Measurements from ENCODE around the gene LRRC56.

Gene LRRC56

GRCh38 chr11:526192-526591 lies 11.1 kb upstream of the LRRC56 start:
- DNase-seq = no peak

DNA sequence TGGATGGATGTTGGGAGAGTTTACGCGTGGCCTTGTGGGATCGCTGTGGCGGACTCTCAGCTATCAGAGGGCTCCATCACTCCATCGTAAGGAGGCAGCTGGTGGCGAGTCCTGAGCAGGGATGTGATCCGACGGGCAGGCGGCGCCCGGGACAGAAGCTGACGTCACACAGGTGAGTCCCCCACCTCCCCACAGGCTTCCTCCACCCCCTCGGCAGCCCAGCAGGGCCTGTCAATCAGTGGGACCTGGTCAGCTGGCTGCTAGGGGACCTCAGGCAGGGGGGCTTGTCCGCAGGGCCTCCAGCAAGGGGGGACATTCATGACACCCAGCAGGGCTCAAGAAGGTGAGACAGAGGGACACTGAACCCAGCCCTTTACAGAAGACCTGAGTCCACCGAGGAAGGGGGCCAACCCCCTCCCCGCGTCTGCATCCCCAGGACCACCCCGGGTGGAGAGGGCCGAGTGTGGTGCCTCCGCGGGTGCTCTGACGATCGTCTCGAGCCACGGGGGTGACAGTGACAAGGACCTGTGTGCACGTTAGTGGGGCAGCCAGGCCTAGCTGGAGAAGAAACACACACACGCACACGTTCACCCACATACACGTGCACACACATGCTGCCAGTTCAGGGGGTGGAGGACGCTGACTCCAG lies 9.0 kb upstream of the LRRC56 start:
- no peak for DNase-seq

DNA sequence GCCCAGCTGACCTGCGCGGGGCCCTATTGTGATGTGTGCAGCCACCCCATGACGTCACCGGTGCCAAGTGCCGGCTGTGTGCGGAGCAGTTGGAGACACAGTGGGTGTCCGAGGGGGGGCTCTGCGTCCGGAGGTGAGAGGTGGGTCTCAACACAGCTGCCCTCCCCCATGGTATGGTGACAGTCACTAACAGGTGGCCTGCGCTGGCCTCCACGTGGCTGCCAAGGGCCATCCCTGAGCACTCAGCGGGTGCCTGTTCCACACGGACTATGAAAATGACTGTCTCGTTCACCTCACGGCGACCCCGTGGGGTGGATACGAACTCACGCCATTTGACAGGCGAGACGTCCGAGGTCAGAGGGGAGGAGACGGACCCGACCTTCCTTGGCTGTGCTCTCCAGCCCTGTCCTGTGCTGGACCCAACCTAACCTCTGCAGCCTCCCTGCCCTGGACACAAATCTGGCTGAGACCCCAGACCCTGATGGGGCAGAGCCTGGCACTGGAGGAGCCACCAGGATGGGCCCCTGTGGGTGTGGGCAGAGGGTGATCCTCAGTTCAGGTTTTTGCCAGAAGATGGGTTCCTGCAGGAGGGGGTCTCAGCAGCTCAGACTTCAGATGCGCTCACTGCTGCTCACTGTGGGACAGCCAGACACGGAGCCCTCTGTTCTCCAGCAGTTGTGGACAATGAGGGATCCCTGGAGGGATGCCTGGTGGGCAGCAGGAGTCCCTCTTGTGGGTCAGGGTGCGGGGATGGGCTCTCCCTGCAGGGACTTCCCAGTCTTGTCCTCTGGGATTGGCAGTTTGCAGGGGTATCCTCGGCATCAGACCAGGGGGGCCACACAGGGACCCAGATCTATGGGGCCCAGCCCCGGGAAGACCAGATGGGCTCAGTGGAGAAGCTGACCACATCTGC lies 8.3 kb upstream of the LRRC56 start:
- no peak for DNase-seq

- no peak for DNase-seq
These were observed 7.5 kb upstream of the LRRC56 start for GRCh38 chr11:529728-530411.

- DNase-seq = no peak
These were observed 6.1 kb upstream of the LRRC56 start for GRCh38 chr11:530960-531831.

DNA sequence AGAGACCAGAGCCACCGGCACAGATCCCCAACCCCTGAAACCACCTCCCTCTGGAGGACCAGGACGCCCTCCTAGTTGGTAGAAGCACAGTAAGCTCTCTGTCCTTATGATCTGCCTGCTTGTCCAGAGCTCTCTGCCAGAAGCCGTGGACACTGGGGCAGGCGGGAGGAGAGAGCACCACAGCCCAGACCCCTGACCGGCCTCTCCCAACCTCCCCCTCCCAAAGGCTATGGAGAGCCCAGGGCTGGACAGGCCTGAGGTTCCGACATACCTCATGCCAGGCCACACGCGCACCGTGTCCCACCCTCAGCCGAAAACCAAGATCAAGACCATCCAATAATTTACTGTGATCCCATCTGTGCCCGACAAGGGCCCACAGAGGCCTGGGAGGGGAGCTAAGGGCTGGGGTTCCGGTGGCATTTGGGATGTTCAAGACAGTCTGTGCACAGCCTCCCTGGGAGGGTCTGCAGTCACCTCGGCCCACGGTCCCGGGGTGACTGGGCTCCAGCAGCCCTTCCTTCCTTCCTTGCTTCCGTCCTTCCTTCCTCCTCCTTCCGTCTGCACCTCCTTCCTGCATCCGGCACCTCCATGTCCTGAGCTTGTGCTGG lies 5.3 kb upstream of the LRRC56 start:
- no peak for DNase-seq

DNA sequence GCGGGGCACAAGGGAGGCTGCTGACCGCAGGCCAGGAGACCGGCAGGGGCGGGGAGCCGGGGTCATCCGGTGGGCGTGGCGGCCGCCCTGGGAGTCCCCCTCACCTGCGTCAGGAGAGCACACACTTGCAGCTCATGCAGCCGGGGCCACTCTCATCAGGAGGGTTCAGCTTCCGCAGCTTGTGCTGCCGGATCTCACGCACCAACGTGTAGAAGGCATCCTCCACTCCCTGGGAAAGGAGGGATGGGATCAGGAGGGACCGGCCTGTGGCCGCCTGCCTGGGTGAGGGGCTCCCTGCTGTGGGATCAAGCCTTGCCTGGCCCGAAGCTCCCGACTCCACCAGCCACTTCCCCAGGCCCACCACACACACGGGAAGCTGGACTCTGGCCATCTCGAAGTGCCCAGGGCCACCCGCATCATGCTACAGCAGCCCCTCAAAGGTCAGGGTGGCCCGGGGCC lies 4.8 kb upstream of the LRRC56 start:
- DNase-seq = no peak

DNA sequence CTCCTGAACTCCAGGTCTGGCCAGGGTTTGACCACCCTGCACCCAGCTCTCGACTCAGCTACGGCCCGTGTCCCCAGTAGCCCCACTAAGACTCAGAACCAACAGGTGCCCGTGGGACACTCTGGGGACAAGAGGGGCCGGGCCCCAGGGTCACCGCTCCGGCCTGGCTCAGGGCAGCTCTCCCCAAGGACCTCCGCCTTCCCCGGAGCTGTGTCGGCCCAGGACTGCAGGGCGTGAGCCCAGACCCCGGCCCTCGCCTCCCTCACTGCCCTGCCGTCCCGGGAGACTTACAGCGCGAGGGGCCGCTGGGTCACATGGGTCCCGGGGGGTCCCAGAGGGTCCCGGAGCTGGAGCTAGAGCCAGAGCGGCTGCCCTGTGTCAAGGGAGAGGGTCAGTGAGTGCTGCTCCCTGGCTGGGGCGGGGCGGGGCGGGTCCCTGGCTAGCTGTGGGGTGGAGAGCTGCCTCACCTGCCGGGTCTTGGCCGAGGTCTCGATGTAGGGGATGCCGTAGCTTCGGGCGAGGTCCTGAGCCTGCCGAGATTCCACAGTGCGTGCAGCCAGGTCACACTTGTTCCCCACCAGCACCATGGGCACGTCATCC lies 4.2 kb upstream of the LRRC56 start:
- DNase-seq = no peak

DNA sequence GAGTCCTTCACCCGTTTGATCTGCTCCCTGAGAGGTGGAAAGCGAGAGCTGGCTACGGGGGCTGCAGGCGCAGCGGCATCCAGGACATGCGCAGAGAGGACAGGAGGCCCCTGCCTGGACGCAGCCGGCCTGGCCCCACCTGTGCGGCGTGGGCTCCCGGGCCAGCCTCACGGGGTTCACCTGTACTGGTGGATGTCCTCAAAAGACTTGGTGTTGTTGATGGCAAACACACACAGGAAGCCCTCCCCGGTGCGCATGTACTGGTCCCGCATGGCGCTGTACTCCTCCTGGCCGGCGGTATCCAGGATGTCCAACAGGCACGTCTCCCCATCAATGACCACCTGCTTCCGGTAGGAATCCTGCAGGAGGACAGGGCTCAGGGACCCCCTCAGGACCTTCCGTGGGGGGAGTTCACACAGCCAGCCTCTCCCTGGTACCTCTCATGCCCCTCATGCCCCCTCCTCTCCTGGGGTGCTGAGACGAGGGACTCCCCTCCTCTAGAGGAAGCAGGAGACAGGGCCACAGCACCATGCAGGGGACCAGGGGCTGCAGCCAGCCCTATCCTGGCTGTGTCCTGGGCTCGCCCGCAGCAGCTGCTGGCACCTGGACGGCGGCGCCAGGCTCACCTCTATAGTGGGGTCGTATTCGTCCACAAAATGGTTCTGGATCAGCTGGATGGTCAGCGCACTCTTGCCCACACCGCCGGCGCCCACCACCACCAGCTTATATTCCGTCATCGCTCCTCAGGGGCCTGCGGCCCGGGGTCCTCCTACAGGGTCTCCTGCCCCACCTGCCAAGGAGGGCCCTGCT lies 3.5 kb upstream of the LRRC56 start:
- no peak for DNase-seq

GRCh38 chr11:534396-535209 lies 2.7 kb upstream of the LRRC56 start:
- DNase-seq = no peak

- no peak for DNase-seq
These were observed 2.2 kb upstream of the LRRC56 start for GRCh38 chr11:535210-535518.

DNA sequence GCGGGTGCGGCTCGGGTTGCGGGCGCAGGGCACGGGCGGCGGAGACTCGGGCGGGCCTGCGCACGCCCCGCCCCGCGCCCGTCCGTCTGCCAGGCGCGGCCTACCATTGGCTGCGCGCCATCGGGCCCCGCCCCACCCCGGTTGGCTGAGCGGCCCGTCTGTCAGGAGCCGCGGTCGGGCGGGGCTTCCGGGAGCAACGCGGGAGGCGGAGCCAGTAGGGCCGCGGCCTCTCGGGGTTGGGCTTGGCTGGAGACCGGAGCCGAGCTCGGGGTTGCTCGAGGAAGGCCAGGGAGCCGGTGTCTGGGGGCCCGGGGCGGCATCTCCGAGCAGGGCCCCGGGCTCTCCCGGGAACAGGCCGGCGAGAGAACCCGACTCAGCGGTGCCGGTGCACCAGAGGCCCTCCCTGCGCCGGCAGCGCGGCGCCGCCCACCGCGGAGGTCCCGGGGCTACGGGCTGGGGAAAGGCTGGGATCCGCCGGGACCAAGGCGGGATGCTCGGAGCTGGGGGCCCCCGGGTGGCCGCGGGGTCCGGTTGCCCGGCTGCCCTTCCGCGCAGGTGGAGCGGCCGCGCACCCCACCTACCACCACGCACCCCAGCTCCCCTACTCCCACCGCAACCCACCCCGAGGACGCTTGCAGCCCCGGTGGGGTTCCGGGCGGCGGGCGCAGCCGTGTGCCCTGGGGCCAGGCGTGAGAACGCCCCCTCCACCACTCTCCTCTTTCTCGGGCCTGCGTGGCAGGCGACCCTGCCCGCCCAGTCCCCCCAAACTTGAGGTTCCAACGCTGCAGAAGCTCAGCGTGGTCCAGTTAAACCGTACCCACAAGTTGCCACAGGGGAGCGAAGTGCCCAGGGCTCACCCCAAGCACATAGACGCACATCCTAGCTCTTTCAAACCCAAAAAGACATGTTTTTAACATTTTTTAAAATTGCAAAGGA lies 1.5 kb upstream of the LRRC56 start, which contains the start of gene HRAS:
TSS of gene HRAS (minus strand) at position 58 of the 936 bp plus-strand sequence.
- DNase-seq = peak; percentile 95

DNA sequence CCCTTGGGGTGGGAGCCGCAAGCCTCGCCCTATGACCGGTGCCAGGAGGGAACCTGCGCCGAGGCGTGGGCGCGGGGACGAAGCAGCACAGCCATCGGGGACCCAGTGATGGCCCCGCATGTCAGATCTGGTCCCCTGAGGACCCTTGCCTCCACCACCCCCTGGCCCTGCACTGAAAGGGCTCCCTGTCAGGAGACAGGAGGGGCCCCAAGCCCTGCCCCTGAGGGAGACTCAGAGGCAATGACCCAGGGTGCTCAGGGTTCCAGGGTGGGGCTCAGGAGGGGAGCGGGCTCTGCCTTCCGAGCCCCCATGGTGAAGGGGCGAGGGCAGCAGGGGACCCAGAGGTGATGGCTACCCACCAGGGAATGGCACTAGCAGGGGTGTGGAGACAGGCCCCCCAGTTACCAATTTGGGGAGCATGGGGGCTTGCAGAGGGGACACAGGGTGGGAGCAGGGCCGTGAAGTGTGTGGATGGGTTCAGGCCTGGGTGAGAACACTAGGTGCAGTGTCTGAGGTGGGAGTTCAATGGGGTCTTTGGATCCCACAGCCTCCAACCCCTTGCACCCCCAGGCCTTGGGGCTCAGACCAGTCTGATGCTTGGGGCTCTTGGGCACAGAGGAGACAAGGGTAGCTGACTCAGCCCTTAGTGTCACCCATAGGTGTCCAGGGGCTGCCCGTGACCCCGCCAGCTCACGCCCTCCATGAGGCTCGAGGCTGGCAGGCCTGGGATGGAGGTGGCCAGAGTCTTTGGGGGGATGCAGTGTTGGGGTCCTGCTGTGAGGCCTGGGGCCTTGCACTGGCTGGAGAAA lies 499 bp downstream of the LRRC56 start:
- no peak for DNase-seq

DNA sequence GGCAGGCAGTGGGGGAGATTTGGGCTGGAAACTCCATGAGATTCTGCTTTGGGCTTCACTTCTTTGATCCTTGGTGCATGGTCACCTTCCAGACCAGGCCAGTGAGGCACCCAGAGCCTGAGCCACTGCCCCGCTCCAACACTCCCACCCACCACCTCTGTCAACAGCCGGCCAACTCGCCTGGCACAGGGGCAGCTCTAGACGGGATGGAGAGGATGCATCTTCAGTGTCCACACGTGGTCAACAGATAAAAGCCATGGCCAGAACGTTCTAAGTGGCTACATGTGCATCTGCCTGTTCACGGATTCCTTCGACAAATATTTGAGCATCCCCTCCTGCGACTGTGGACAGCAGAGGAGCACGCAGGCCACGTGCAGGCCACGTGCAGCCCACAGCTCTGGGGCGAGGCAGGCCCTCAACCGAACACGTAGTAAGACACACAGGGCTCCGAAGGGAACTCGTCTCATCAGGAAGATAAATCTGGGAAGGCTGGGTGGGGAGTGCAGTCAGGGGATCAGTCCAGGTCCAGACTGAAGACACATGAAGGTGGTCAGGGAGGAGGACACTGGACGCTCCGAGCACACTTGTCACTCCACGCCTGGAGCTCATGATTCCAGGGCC lies 1.2 kb downstream of the LRRC56 start:
- DNase-seq = no peak

- no peak for DNase-seq
These were observed 2.7 kb downstream of the LRRC56 start for GRCh38 chr11:539971-540481.

- no peak for DNase-seq
These were observed 3.5 kb downstream of the LRRC56 start for GRCh38 chr11:540583-541432.
